ENCODE measurements around the gene CALN1.

DNA sequence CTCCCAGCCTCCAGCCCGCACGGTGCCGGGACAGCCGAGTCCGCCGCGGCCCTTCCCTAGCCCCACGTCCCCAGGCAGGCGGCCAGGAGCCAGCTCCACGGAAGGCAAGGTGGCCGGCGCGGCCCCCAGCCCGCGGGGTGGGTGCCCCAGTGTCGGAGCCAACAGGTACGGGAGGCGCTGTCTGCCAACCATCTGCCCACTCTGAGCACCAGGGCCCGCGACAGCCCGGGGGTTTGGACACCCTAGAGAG is 75.8 kb downstream of the CALN1 start:
- TF ChIP-seq POLR2AphosphoS5 (IDR thresholded peaks at IDR 0.05; ENCODE audit: low read depth, low read length) (no peak), SIN3A (IDR thresholded peaks at IDR 0.05; ENCODE audit: borderline replicate concordance, insufficient read depth, low read length) (no peak), TAF1 (IDR thresholded peaks at IDR 0.05; ENCODE audit: borderline replicate concordance, insufficient read depth, low read length) (no peak)
- TF ChIP-seq, protein P1, sequence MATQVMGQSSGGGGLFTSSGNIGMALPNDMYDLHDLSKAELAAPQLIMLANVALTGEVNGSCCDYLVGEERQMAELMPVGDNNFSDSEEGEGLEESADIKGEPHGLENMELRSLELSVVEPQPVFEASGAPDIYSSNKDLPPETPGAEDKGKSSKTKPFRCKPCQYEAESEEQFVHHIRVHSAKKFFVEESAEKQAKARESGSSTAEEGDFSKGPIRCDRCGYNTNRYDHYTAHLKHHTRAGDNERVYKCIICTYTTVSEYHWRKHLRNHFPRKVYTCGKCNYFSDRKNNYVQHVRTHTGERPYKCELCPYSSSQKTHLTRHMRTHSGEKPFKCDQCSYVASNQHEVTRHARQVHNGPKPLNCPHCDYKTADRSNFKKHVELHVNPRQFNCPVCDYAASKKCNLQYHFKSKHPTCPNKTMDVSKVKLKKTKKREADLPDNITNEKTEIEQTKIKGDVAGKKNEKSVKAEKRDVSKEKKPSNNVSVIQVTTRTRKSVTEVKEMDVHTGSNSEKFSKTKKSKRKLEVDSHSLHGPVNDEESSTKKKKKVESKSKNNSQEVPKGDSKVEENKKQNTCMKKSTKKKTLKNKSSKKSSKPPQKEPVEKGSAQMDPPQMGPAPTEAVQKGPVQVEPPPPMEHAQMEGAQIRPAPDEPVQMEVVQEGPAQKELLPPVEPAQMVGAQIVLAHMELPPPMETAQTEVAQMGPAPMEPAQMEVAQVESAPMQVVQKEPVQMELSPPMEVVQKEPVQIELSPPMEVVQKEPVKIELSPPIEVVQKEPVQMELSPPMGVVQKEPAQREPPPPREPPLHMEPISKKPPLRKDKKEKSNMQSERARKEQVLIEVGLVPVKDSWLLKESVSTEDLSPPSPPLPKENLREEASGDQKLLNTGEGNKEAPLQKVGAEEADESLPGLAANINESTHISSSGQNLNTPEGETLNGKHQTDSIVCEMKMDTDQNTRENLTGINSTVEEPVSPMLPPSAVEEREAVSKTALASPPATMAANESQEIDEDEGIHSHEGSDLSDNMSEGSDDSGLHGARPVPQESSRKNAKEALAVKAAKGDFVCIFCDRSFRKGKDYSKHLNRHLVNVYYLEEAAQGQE (IDR thresholded peaks at IDR 0.05; ENCODE audit: insufficient read depth in 1 of 2, low read depth in 2 of 2, low read length in 2 of 2) = no peak
